RWPE2 (cell line): ENCODE measurements around the gene ATP9A.
A peak's percentile ranks its signal among the peaks of the same experiment; 100 is the strongest.

Experiments used
- ATAC-seq: fragments of 200-7000 bp; cut with Tn5 transposase; 3 replicates; pipeline ENCODE4 v1.9.1; 2021; ENCODE audit warnings: low read depth
- DNase-seq: peaks from one replicate; pipeline ENCODE4 v3.0.0-alpha.2; 2020; ENCODE audit warnings: low spot score
- H3K27ac ChIP-seq: fragments of 450-650 bp; 2 replicates; pipeline ENCODE4 v1.5.1; 2017; ENCODE audit warnings: mild to moderate bottlenecking; ENCODE audit not compliant: poor library complexity, severe bottlenecking
- H3K27me3 ChIP-seq: fragments of 250-450 bp; sonication (Bioruptor Pico); 2 replicates; pipeline ENCODE4 v1.5.1; 2021; ENCODE audit warnings: mild to moderate bottlenecking, moderate library complexity; ENCODE audit not compliant: insufficient read depth, poor library complexity, severe bottlenecking
- H3K36me3 ChIP-seq: fragments of 250-450 bp; sonication (Bioruptor Pico); 2 replicates; pipeline ENCODE4 v1.5.1; 2020; ENCODE audit warnings: low read depth, mild to moderate bottlenecking, moderate library complexity
- H3K4me1 ChIP-seq: fragments of 250-450 bp; sonication (Bioruptor Pico); 2 replicates; pipeline ENCODE4 v1.5.1; 2021; ENCODE audit warnings: mild to moderate bottlenecking, moderate library complexity; ENCODE audit not compliant: insufficient read depth, poor library complexity, severe bottlenecking
- H3K4me3 ChIP-seq: fragments of 250-450 bp; sonication (Bioruptor Pico); 2 replicates; pipeline ENCODE4 v1.5.1; 2021; ENCODE audit warnings: mild to moderate bottlenecking, moderate library complexity; ENCODE audit not compliant: severe bottlenecking
- H3K9me3 ChIP-seq: fragments of 250-450 bp; sonication (Bioruptor Pico); 2 replicates; pipeline ENCODE4 v1.5.1; 2021; ENCODE audit warnings: mild to moderate bottlenecking, moderate library complexity; ENCODE audit not compliant: severe bottlenecking
- TF ChIP-seq, protein P1 (sequence below): fragments of 450-650 bp; IDR thresholded peaks from one replicate; pipeline ENCODE4 v1.5.1; 2017; ENCODE audit warnings: mild to moderate bottlenecking, moderate library complexity; ENCODE audit not compliant: poor library complexity, severe bottlenecking

The ATP9A gene

GRCh38 chr20:51560550-51561307 is 207.5 kb downstream of the ATP9A start:
- DNase-seq (no peak), ATAC-seq (no peak)
- no peak overlapping the region for H3K27ac ChIP-seq
- no peak overlapping the region for H3K4me3 ChIP-seq
- TF ChIP-seq, protein P1, sequence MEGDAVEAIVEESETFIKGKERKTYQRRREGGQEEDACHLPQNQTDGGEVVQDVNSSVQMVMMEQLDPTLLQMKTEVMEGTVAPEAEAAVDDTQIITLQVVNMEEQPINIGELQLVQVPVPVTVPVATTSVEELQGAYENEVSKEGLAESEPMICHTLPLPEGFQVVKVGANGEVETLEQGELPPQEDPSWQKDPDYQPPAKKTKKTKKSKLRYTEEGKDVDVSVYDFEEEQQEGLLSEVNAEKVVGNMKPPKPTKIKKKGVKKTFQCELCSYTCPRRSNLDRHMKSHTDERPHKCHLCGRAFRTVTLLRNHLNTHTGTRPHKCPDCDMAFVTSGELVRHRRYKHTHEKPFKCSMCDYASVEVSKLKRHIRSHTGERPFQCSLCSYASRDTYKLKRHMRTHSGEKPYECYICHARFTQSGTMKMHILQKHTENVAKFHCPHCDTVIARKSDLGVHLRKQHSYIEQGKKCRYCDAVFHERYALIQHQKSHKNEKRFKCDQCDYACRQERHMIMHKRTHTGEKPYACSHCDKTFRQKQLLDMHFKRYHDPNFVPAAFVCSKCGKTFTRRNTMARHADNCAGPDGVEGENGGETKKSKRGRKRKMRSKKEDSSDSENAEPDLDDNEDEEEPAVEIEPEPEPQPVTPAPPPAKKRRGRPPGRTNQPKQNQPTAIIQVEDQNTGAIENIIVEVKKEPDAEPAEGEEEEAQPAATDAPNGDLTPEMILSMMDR = no peak
- H3K27me3 ChIP-seq = peaks cover 44% of the 10 kb centered on the region
- H3K9me3 ChIP-seq = no peaks in the 10 kb centered on the region
- no peaks in the 10 kb centered on the region for H3K36me3 ChIP-seq
- H3K4me1 ChIP-seq = peaks cover 20% of the 10 kb centered on the region

DNA sequence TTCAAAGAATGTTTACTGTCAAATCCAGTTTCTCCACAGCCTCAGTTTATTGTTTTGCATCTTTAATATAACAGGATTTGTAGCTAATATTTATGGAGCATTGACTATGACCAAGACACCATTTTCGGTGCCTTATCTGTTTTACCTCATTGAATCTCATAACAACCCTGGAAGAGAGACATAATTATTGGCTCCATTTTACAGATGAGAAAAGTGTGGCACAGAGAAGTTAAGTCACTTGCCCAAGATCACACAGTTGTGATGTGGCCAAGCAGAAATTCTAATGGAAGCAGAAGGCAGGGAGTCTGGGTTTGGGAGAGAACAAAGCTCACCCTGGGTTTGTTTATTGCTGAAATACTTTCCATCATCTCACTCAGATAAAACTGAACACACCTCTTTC is 208.1 kb downstream of the ATP9A start:
- H3K27ac ChIP-seq = no peak overlapping the region
- H3K27me3 ChIP-seq = peaks cover 44% of the 10 kb centered on the region
- TF ChIP-seq, protein P1 = no peak
- ATAC-seq (no peak), DNase-seq (no peak)
- H3K36me3 ChIP-seq = no peaks in the 10 kb centered on the region
- no peak overlapping the region for H3K4me3 ChIP-seq
- no peaks in the 10 kb centered on the region for H3K9me3 ChIP-seq
- peaks cover 20% of the 10 kb centered on the region for H3K4me1 ChIP-seq

GRCh38 chr20:51554538-51555165 is 213.5 kb downstream of the ATP9A start:
- ATAC-seq = peak; percentile 64
- TF ChIP-seq, protein P1 = no peak

DNA sequence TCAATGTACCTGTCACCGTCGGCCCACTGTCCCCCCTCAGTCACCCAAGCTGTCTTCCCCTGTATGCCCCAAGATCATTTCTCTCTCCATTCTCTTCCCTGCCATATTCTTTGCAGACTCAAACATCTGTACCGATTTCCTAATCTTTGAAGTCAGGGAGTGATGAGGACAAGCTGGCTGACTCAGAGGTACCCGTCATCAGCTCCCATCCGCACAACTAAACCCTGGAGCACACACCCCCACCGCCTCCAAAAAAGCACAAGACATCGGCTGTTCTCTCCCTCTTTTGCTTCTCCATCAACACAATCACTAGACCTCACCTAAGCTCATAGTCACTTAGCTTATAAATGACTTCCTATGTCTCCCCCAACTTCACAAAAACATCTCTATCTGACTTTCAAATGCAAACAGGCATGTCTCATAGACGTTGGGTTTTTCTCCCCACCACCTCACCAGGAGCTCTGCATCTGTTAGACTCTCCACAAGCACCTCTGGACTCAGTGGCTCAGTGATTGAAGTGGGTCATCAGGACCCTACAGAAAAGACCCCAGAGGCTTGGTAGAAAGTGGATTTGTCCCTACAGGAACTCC is 214.2 kb downstream of the ATP9A start:
- Histone ChIP-seq H3K27ac (peak overlapping the region; percentile 16), H3K36me3 (no peaks in the 10 kb centered on the region), H3K4me3 (no peak overlapping the region), H3K9me3 (no peaks in the 10 kb centered on the region), H3K27me3 (no peaks in the 10 kb centered on the region), H3K4me1 (peaks cover 7% of the 10 kb centered on the region)
- ATAC-seq (peak; percentile 70), DNase-seq (no peak)
- TF ChIP-seq, protein P1 = no peak

More at GRCh38 chr20:51554538-51555165, 213.5 kb downstream of the ATP9A start:
- H3K27ac ChIP-seq = peak overlapping the region; percentile 16
- H3K4me3 ChIP-seq = no peak overlapping the region
- peaks cover 7% of the 10 kb centered on the region for H3K4me1 ChIP-seq
- no peaks in the 10 kb centered on the region for H3K9me3 ChIP-seq
- no peak for DNase-seq
- H3K36me3 ChIP-seq = no peaks in the 10 kb centered on the region
- H3K27me3 ChIP-seq = peaks cover 7% of the 10 kb centered on the region
